Fibroblast of the conjunctiva (primary cell): ENCODE measurements around the gene IGSF11.
A peak's percentile ranks its signal among the peaks of the same experiment; 100 is the strongest.
"Not testable (repeated sequence)": the region's sequence is repeated elsewhere in the genome, so short reads cannot be mapped to it uniquely, and the experiment has no call there.

ENCODE experiments used
- DNase-seq: peaks from one replicate; pipeline ENCODE4 v3.0.0-alpha.2; 2010; ENCODE audit warnings: low read depth

Gene IGSF11

DNA sequence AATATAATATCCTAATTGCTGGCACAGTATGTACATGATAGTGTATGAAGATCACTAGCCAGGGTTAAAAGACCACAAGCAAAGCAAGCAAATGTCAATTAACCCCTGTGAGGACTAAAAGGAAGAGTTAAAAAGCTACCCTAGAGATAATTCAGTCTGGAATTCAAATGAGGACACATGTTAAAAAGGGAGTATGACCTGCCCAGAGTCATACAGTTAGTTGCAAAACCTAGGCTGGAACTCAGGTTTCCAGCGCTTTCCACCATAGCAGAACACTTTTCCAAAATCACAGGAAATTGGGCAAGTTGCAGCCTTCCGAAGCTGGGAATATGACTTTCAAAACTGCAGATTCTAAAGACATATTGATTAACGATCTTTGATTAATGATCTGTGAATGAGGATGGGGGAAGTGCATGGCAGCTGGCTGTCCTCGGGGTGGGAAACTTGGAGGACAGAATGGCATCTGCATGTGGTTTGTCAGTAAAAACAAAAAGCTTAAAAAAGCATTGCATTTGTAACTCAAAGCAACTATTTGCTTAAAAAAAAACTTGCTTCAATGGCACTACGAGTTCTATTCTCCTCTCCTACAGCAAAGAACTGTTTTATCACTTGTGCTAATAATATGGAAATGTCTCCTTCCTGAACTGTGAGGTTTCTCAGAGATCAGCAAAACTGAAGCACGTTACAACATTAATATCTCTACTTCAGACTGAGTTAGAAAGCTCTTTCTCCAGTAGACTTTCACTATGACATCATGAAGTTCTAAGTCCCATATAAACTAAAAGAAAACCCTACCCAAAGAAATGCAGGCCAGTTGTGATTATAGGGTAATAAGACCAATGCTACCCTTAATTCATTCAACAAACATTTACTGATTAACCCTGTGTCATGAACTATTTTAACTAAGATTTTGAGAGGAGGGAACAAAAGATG lies 46.2 kb downstream of the IGSF11 start:
- no peak for DNase-seq

DNA sequence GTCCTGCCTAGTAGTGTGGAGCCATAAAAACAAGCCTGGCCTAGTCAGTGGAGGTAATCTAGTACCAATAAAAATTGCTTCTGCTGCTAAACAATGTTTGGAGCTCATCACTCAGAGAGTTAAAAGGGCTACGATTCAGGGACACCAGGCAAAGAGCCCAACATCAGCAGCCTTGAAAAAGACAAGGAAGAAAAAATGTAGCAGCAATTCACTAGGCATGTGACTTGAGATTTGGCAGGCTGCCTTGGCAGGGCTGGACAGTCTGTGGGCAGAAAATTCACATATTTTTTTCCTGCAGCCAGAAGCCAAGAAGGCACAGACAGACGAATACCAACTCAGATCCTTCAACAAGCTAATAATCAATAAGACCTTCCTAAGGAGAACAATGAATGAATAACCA lies 47.2 kb downstream of the IGSF11 start:
- DNase-seq: peak; percentile 2

DNA sequence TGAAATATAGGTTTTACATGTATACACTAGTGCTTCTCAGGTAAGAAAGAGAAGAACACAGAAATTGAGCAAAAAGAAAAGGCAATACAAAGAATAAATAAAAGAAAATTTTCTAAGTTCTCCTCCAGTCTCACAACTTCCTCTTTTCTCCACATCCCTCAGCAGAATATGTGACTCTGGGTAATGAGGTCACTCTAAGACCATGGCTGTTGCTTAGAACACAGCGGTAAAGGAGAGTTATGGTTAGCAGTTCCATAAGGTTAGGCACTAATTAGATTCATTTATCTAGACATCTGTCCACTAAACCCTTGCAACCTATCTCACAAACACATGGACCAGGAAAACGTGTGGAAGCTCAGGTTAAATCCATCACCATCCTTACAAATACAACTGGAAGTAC lies 47.9 kb downstream of the IGSF11 start:
- DNase-seq: no peak

DNA sequence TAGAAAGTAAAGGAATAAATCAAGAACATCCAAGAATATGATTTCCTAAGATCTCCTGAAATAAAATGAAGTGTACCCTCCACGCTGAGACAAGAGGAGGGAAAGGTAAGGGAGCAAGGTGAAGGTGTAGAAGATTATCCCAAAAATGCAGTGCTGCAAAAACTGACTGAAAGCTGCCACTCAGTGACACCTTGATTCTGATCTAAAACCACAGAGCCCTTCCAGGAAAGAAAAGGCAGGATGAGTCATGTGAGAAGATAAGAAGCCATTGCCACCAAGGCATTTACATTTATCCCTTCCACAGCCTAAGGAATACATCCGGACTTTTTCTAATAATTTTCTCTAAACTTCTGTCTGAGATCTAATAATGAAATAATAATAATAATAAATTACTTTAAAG lies 49.9 kb downstream of the IGSF11 start:
- DNase-seq: no peak

DNA sequence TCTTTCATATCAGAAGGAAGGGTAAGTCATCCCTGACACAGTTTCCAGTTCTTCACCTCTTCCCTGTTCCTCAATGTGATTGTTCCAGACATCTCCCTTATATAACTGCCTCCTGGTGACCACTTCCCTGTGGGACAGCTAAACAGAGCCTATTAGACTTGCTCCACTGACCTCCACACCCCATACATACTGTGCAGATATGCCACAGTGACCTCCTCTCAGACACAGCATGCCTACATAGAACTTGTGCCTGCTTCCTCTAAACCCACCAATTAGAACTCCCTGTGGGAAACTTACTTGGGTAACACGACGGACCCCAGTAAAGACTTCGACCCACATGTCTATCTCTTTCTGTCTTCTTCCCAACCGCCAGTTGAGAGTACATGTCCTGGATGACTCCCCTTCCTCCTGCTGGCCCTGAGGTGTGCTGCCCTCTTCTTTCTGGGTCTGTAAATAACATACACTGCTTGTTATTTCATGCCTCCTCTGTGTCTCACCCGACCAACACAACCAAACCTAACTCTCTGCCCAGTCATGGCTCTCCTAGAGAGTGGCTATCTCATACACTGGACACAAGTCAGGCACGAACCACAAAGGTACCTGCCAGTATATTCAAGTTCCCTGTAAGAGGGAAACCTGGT lies 53.0 kb downstream of the IGSF11 start:
- DNase-seq: no peak

DNA sequence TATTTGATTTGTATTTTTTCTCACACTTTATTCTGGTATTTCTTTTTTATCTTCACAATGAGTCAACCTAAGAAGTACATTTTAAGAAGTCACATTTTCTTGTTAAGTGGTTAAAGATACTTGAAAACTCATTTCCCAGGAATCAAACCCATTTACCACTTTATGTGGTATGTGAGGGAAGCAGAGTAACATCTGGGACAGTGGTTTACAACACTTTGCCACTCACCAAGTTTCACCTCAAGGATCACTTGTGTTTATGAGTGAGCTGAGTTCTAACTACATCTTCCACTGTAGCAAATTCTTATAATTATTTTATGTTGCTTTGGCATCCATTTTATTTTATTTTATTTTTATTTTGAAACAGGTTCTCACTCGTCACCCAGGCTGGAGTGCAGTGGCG lies 53.8 kb downstream of the IGSF11 start:
- DNase-seq: no peak

DNA sequence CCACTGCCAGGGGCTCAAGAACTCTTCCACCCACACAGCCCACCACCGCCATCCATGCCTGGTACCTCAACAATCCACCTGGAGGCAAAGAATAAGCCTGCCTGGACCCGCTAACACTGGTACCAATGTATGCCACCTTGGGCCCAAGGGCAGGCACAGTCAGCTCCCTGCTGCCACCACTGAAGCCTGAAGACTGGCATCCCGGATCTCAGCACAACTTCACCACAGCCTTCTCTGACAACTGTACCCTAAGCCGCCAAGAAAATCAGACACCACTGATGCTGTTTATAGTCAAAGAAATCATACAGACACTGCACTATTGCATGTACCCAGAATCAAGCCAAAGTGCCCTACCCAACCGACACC lies 56.3 kb downstream of the IGSF11 start:
- no peak for DNase-seq

DNA sequence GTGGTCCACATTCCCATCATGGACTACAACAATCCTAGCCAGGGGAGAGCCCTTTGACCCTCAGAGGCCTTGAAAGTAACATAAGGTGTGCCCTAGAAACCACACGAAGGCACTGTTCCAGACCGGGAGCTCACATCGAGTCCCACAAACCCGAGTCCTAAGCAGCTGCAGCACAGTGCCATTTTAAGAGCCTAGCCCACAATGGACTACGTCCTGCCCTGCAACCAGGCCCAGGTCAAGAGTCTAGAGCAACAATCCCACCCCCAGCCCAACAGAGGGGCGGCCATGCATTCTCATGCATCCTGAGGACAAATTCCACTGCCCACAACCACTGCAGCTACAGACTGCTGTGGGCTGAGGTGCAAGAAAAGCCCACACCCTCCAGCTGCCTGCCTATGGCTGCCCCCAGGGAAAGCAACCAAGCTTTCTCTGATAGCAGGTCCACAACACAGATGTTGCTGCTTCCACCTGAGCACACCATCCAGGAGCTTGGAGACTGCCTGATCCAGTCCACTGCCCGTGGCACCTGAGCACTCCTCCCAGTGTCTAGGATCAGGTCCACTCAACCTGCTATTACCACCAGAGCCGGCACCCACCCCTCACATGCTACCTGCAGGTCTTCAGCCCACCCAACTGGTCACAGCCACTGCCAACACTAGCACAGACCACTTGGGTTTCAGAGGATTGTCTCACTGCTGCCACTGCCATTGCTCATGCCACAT lies 56.8 kb downstream of the IGSF11 start:
- DNase-seq: no peak

DNA sequence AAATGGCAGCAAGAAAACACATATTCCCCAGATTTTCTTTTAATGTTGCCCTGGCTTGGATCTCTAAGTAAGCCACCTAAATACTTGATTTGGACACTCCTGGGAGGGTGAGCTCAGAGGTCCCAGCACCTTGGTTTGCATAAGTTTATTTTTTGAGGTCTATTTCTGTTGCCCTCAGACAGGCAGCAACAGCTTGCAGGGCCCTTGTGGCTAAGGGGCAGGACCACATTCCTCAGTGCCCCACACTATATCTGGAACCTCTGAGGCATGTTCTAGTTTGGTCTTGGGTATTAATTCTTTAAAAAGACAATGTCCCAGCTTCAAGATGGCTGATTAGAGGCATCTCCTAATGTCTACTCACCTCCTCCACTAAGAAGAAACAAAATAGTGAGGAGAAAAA lies 57.5 kb downstream of the IGSF11 start:
- no peak for DNase-seq

DNA sequence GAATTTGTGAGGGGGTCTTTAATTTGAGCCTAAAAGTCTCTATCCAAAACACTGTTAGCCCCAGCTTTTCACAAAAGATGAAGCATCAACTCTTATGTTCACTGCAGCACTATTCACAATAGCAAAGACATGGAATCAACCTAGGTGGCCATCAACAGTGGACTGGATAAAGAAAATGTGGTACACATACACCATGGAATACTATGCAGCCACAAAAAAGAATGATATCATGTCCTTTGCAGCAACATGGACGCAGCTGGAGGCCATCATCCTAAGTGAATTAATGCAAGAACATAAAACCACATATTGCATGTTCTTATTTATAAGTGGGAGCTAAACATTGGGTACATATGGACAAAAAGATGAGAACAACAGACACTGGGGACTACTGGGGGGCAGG lies 59.2 kb downstream of the IGSF11 start:
- DNase-seq: not testable (repeated sequence)

DNA sequence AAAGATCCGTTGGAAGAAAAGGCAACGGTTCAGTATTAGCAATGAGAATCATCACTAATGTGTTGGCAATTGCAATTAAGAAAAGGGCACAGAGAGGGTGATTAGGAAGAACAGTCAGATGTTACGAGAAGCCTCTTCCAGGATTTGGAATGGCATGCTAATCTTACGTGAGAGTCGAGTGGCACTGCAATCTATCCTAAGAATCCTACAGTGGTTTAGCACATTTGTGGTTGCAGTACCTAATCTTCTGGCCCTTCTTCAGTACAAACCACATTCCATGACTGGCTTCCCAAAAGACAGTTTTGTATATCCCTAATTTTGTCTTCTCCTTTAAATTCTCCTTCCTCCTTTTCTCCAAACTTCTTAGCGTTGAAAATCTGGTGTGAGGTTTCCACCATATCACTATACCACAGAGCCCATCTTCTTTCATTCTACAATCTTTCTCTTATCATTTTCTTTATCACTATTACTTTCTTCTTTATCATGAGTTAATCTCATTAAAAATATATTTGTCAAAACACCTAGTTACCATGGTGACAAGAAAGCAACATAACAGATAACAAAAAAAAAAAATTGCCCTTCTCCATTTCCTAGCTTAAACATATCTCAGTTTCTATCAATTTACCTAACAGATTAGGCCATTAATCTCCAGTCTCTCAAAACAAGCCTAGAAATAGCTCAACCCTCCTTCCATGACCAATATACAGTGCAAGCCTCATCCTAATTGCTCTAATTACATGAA lies 60.1 kb downstream of the IGSF11 start:
- no peak for DNase-seq

DNA sequence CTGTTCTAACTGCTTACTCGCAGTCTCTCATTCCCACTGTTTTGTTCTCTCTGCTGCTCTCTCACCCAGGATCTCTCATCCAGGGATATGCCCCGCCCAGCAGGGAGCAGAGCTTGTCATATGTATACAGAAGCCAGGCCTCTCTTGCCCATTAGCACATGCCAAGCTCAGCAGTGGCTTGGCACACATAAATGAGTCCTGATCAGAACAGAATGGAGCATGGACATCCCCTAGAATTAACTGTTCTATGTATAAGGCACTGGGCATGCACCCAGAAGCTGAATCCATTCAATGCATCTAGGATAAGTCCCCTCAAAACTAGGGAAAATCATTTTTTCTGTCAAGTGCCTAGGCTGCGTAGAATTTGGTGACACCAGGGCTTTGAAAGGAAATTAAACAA lies 61.6 kb downstream of the IGSF11 start:
- DNase-seq: no peak

DNA sequence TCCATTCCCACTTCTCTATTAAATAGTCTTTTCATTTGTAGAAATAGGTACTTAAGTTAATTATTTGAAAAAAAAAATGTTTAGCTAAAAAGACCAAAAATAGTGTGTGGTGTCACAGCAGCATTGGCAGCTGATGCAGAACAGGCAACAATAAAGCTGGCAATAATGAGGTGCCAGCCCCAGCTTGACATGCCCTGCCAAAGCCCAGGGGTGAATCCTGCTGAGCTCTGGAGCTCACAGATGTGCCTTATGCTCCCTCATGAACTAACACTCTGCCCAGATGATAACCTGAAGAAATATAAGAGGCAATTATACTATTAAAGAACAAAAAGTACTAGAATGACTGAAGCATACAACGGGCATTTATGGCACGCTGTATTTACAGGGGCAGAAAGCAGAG lies 63.8 kb downstream of the IGSF11 start:
- DNase-seq: no peak

DNA sequence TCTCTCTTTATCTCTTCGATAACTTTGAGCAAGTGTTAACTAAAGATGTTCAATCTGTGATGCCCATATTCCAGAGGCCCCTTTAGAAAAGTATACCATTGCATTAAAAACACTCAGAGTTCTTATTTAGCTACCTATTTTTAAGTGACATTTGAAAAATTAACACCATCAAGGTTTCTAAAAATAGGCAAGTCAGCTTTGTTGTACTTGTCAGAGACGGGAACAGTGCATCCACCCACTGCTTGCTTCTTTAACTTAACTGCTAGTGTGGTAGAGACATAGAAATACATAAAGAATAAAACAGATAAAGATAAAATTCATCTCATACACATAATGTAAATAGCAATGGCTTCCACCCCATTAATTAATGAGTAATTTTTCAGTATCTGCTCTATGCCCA lies 66.0 kb downstream of the IGSF11 start:
- DNase-seq: no peak

DNA sequence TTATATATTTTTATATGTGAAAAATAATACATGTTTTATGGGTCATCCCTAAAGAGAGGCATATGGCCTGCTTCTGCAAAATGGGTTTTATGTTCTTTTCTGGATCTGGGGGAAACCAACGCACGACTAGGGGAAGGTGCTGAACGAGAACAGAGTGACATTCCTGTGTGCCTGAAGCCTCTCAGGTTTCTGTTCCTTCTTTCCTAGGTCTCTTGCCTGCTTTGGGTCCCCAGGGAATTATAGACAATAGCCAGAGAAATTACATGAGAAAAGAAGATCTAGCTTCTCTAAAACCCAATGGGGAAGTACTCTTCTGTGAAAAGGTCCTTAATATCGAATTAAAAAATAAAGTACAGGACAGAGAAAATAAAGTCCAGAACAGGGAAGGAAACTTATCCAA lies 66.5 kb downstream of the IGSF11 start:
- no peak for DNase-seq

DNA sequence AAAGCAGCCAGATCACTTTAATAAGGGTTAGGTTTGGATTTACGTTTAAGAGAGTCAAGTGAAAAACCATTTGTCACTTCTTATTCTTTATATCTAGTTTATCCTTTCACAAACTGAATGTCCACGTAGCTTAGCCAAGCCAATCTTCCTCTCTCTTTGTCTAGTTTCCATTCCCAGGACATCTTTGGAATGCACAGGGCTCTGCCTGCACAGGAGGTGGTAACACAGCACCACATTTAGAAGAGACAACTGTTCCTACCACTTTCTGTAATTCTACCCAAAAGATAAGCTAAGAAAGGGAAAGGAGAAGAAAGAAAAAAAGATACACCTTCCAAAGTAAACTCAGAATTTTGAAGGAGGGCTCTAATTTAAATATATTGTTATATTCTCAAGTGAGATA lies 67.9 kb downstream of the IGSF11 start:
- no peak for DNase-seq

DNA sequence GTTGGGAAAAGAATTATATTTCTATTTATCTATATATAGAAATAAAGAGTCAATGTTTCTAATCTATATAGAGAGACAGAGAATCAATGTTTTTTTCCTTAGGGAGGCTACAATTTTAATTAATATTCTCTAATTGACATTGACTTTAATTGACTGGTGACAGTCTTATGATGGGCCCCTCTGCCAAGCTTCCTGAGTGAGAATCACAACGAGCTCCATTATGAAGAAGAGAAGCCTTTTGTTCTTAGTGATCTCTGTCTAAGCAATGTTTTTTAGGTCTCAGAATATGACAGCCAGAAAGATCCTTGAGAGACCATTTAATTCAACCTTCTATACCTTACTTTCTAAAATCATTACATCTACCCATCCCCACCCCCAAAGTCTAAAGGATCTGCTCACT lies 70.9 kb downstream of the IGSF11 start:
- no peak for DNase-seq

DNA sequence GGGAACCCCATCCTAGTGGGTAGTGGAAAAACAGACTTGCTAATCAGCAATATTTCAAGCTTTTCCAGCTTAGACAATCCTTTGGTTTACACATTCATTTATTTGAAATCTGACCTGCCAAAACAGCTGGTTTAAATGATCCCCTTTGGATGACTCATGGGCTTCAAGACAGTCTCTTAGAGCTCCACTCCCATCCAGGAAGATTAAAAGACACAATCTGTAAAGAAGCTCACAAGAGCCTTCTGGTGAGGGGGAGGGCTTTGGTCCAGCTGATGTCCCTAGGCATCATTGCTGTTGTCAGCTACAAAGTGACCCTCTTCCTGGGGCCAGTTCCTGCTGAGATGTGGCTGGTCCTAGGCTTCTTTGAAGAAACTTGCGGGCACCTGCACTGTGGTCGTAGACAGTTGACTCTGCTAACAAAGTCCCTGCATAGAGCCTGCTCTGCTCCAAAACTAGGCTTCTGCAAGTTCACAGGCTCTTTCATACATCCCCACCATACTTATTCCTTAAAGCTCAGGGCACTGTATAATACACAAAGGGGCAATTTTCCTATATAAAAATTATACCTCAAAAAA lies 73.7 kb downstream of the IGSF11 start:
- peak; percentile 2 for DNase-seq

DNA sequence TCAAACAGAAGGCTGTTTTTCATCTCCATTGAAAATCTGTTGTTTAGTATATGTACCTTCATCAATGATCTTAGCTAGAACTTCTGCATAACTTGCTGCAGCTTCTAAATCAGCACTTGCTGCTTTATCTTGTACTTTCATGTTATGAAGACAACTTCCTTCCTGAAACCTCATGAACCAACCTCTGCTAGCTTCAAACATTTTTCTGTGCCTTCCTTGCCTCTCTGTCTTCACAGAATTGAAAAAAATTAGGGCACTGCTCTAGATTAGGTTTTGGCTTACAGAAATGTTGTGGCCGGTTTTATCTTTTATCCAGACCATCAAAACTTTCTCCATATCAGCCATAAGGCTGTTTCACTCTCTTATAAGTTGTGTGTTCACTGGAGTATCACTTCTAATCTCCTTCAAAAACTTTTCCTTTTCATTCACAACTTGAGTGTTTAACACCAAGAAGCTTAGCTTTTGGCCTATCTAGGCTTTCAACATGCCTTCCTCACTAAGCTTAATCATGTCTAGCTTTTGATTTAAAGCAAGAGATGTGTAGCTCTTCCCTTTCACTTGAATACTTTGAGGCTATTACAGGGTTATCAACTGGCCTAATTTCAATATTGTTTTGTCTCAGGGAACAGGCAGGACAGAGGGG lies 78.6 kb downstream of the IGSF11 start:
- no peak for DNase-seq

DNA sequence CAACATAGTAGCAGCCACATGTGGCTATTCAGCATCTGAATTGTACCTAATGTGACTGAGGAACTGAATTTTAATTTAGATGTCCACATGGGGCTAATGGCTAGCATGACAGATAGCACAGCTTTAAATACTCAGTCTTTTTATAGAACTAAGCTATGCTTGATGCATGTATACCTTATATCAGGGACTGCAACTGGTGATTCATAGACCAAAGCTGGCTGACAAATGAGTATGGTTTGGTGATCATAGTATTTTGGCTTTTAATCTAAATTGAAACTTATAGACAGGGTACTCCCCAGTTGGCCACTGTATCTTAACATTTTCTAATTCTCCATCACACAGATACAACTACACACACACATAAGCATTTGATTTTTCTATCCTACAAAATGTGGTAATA lies 83.6 kb downstream of the IGSF11 start:
- DNase-seq: no peak

DNA sequence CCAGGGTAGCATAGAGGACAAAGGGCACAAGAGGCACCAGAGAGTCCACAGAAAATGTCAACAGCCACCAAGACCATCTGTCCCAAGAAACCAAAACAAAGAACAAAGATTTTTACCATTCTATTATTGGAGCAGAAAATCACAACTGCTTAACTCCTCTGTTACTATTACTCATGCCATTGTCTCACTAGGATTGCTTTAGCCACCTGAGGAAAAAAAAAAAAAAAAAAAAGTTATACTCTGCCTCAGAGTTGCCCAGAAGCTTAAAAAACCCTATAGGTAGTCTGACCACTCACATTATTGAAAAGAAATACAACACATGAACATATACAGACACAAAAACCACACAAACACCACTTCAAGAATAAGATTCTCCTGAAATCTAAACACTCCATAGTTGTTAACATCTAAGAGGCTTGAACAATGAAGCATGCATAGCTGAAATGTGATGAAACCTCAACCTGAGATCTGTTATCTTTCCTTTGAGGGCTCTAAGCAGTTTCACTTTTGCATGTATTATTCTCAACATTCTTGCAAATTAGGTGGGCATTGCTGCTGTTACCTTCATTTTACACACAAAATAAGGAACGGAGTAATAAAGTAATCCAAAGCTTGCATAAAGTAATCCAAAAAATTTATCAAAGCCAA lies 85.4 kb downstream of the IGSF11 start:
- DNase-seq: no peak
